ENCODE results near the gene LIPT2. TPM values are rescaled to one million over a fixed set of nuclear protein-coding genes. Genes with fewer than 3 reads are reported as not detected.
A peak's percentile ranks its signal among the peaks of the same experiment; 100 is the strongest.

Gene LIPT2
- polyA plus RNA-seq, 3 donors, result 2.2 to 5.1 (median 4.4) TPM

DNA sequence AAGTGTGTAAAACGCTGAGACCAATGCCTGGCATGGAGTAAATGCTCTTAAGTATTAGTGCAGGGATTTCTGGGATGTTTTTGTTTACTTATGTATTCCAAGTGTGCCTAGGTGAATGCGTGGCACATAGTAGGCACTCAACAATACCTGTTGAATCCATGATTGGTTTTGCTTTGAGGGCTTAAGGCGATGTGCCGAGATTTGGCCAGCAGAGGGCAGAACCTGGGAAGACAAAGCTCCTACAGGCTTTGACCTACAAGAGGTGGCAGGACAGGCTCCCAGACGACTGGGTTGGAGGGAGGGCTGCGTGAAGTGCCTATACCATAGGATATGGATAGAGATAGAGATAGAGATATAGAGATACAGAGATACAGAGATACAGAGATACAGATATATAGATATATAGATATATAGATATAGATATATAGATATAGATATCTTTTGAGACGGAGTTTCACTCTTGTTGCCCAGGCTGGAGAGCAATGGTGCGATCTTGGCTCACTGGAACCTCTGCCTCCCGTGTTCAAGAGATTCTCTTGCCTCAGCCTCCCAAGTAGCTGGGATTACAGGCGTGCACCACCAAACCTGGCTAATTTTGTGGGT, 40.0 kb downstream of the LIPT2 start:
- Mint-ChIP-seq H3K4me3 (no peak overlapping the region), H3K27me3 (ENCODE audit: low read depth in 3 of 3) (peaks cover 0 to 1% (median 0%) of the 10 kb centered on the region in 3 donors), H3K9me3 (no peaks in the 10 kb centered on the region), H3K4me1 (peaks cover 61% of the 10 kb centered on the region), H3K27ac (peak overlapping the region in 6 of 7 donors; percentile 1 to 88 (median 76)), H3K36me3 (peaks cover 15 to 27% of the 10 kb centered on the region in 2 donors)
- no peaks in the 10 kb centered on the region for H3K9me3 ChIP-seq (replicated peaks in 1 of 2; ENCODE audit: control insufficient read depth in 1 of 2, insufficient read depth in 1 of 2, low read length in 2 of 2)
- intact Hi-C loops (cut with micrococcal nuclease), result loop anchor here (2.0 to 5.0 kb wide), 2 partner anchors 39 to 117 kb away; partner anchors contain the start of gene LIPT2 (in 1 of the 2)
- H2AFZ ChIP-seq (ENCODE audit: insufficient read depth, low read depth, low read length, poor library complexity, severe bottlenecking), result no peak overlapping the region
- H3K4me1 ChIP-seq (ENCODE audit: control insufficient read depth in 1 of 2, insufficient read depth in 2 of 2, low read length in 2 of 2), result peaks cover 28 to 34% of the 10 kb centered on the region in 2 donors
- TF ChIP-seq, protein P1, sequence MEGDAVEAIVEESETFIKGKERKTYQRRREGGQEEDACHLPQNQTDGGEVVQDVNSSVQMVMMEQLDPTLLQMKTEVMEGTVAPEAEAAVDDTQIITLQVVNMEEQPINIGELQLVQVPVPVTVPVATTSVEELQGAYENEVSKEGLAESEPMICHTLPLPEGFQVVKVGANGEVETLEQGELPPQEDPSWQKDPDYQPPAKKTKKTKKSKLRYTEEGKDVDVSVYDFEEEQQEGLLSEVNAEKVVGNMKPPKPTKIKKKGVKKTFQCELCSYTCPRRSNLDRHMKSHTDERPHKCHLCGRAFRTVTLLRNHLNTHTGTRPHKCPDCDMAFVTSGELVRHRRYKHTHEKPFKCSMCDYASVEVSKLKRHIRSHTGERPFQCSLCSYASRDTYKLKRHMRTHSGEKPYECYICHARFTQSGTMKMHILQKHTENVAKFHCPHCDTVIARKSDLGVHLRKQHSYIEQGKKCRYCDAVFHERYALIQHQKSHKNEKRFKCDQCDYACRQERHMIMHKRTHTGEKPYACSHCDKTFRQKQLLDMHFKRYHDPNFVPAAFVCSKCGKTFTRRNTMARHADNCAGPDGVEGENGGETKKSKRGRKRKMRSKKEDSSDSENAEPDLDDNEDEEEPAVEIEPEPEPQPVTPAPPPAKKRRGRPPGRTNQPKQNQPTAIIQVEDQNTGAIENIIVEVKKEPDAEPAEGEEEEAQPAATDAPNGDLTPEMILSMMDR (IDR thresholded peaks at IDR 0.05), result peak; percentile 85
- H3K79me2 ChIP-seq (ENCODE audit: insufficient read depth, low read length), result peaks cover 32% of the 10 kb centered on the region
- H3K27me3 ChIP-seq (ENCODE audit: control insufficient read depth in 2 of 2, insufficient read depth in 2 of 2, low read length in 2 of 2), result no peaks in the 10 kb centered on the region
- WGBS (ENCODE audit: insufficient coverage), result 75% methylated on average over 4 of the region's 10 CpGs
- H4K20me1 ChIP-seq (ENCODE audit: insufficient read depth, low read length), result peaks cover 55% of the 10 kb centered on the region
- no peak overlapping the region for H3K9ac ChIP-seq (ENCODE audit: insufficient read depth, low read length, poor library complexity, severe bottlenecking)
- H3K27ac ChIP-seq (ENCODE audit: low read depth in 1 of 2, low read length in 2 of 2), result peak overlapping the region; percentile 26 to 68
- H3K36me3 ChIP-seq (replicated peaks in 1 of 2; ENCODE audit: control insufficient read depth in 1 of 2, insufficient read depth in 2 of 2, low read length in 2 of 2), result peaks cover 27 to 34% of the 10 kb centered on the region in 2 donors
- no peak overlapping the region for H3K4me2 ChIP-seq (replicated peaks; ENCODE audit: extremely low read depth, low read length, poor library complexity, severe bottlenecking)
- no peak overlapping the region for H3K4me3 ChIP-seq (replicated peaks in 1 of 3; ENCODE audit: low read depth in 2 of 3, low read length in 3 of 3)
- DNase-seq, result peak; percentile 49 to 72 (median 71)

DNA sequence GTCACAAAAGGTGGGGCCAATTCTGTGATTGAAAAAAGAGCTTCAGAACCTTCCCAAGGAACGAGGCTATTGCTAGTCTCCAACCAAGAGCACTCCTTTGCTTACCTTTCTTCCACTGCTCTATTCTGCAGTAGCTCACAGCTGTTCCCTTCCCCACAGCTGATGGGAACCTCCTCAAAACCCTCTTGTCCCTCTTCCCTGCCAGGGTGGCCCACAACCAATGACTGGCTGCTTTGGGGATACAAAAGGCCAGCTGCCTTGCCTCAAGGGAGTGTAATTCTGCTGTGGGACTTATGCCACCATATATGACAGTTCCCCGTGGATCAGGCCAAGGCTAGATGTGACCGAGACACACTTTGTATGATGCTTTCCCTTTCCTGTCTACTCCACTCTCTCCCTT, 41.2 kb downstream of the LIPT2 start:
- peaks cover 44% of the 10 kb centered on the region for H4K20me1 ChIP-seq (ENCODE audit: insufficient read depth, low read length)
- intact Hi-C loops (cut with micrococcal nuclease), result loop anchor here (1.0 to 5.0 kb wide), 3 partner anchors 40 to 118 kb away; partner anchors contain the start of gene LIPT2 (in 1 of the 2)
- peaks cover 15 to 16% of the 10 kb centered on the region in 2 donors for H3K36me3 Mint-ChIP-seq
- no peaks in the 10 kb centered on the region for H3K27me3 ChIP-seq (ENCODE audit: control insufficient read depth in 2 of 2, insufficient read depth in 2 of 2, low read length in 2 of 2)
- no peak overlapping the region for H3K27ac ChIP-seq (ENCODE audit: low read depth in 1 of 2, low read length in 2 of 2)
- WGBS (ENCODE audit: insufficient coverage), result 96% methylated on average over 3 of the region's 3 CpGs
- H3K4me2 ChIP-seq (replicated peaks; ENCODE audit: extremely low read depth, low read length, poor library complexity, severe bottlenecking), result no peak overlapping the region
- no peak overlapping the region for H3K4me3 ChIP-seq (replicated peaks in 1 of 3; ENCODE audit: low read depth in 2 of 3, low read length in 3 of 3)
- H3K27me3 Mint-ChIP-seq (ENCODE audit: low read depth in 3 of 3), result no peaks in the 10 kb centered on the region
- TF ChIP-seq, protein P1 (IDR thresholded peaks at IDR 0.05), result no peak
- peaks cover 18 to 23% of the 10 kb centered on the region in 2 donors for H3K36me3 ChIP-seq (replicated peaks in 1 of 2; ENCODE audit: control insufficient read depth in 1 of 2, insufficient read depth in 2 of 2, low read length in 2 of 2)
- no peak overlapping the region for H3K4me3 Mint-ChIP-seq
- no peak overlapping the region for H2AFZ ChIP-seq (ENCODE audit: insufficient read depth, low read depth, low read length, poor library complexity, severe bottlenecking)
- no peak overlapping the region for H3K9ac ChIP-seq (ENCODE audit: insufficient read depth, low read length, poor library complexity, severe bottlenecking)
- no peaks in the 10 kb centered on the region for H3K9me3 ChIP-seq (replicated peaks in 1 of 2; ENCODE audit: control insufficient read depth in 1 of 2, insufficient read depth in 1 of 2, low read length in 2 of 2)
- H3K4me1 ChIP-seq (ENCODE audit: control insufficient read depth in 1 of 2, insufficient read depth in 2 of 2, low read length in 2 of 2), result peaks cover 17 to 23% of the 10 kb centered on the region in 2 donors
- peaks cover 21% of the 10 kb centered on the region for H3K79me2 ChIP-seq (ENCODE audit: insufficient read depth, low read length)
- H3K27ac Mint-ChIP-seq, result peak overlapping the region in 3 of 7 donors; percentile 12 to 46 (median 35)
- peaks cover 50% of the 10 kb centered on the region for H3K4me1 Mint-ChIP-seq
- no peaks in the 10 kb centered on the region for H3K9me3 Mint-ChIP-seq
- DNase-seq, result no peak

All from CD14-positive monocyte (primary cell).